Upper lobe of left lung (tissue), 4 donors: ENCODE results near the gene CYP2R1.

Experiments used
- EP300 ChIP-seq, 4 donors: sonication (generic); formaldehyde crosslinking; IDR thresholded peaks; one replicate each; pipeline ENCODE4 v1.5.1; 2017; ENCODE audit warnings: antibody characterized with exemption in 4 of 4, control low read depth in 2 of 4
- TF ChIP-seq, protein P1 (sequence below), 6 experiments: fragments of 450-650 bp in 4 of 6; fragments of 200-600 bp in 2 of 6; sonication (generic) in 2 of 6; IDR thresholded peaks; one replicate each; pipeline ENCODE4 v1.5.1; 2016 to 2019; ENCODE audit warnings: antibody characterized with exemption in 6 of 6

DNA sequence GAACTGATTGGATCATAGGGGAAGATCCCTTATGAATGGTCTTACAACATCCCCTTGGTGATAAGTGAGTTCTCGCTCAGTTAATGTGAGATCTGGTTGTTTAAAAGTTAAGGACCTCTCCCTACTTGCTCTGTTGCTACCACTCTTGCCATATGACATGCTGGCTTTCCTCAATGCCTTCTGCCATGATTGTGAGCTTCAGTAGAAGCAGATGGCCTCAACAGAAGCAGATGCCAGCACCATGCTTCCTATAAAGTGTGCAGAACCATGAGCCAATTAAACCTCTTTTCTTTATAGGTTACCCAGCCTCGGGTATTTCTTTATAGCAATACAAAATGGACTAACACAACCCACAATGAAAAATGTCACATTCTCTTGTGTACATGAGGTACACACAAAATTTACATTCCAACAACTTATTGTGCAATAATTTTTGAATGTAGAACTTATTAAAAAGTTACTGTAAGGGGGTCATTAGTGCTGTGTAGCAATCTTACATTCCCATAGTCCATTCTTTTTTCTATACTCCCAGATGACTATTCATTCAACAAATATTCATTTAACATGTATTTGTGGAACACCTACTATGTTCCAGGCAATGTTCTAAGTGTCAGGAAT lies 10.3 kb downstream of the CYP2R1 start:
- TF ChIP-seq, protein P1, sequence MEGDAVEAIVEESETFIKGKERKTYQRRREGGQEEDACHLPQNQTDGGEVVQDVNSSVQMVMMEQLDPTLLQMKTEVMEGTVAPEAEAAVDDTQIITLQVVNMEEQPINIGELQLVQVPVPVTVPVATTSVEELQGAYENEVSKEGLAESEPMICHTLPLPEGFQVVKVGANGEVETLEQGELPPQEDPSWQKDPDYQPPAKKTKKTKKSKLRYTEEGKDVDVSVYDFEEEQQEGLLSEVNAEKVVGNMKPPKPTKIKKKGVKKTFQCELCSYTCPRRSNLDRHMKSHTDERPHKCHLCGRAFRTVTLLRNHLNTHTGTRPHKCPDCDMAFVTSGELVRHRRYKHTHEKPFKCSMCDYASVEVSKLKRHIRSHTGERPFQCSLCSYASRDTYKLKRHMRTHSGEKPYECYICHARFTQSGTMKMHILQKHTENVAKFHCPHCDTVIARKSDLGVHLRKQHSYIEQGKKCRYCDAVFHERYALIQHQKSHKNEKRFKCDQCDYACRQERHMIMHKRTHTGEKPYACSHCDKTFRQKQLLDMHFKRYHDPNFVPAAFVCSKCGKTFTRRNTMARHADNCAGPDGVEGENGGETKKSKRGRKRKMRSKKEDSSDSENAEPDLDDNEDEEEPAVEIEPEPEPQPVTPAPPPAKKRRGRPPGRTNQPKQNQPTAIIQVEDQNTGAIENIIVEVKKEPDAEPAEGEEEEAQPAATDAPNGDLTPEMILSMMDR (IDR thresholded peaks at IDR 0.05) = no peak
- no peak for TF ChIP-seq EP300 (IDR thresholded peaks at IDR 0.05)
